GM21528 (cell line): ENCODE data around the gene KCTD15.
"Not testable (repeated sequence)": the region's sequence is repeated elsewhere in the genome, so short reads cannot be mapped to it uniquely, and the experiment has no call there.

Experiments
- ATAC-seq: cut with Tn5 transposase; IDR thresholded peaks from one replicate; pipeline ENCODE4 v1.9.1; 2021; ENCODE audit warnings: mild to moderate bottlenecking, moderate library complexity; ENCODE audit not compliant: unreplicated experiment, low FRiP score

KCTD15 gene

DNA sequence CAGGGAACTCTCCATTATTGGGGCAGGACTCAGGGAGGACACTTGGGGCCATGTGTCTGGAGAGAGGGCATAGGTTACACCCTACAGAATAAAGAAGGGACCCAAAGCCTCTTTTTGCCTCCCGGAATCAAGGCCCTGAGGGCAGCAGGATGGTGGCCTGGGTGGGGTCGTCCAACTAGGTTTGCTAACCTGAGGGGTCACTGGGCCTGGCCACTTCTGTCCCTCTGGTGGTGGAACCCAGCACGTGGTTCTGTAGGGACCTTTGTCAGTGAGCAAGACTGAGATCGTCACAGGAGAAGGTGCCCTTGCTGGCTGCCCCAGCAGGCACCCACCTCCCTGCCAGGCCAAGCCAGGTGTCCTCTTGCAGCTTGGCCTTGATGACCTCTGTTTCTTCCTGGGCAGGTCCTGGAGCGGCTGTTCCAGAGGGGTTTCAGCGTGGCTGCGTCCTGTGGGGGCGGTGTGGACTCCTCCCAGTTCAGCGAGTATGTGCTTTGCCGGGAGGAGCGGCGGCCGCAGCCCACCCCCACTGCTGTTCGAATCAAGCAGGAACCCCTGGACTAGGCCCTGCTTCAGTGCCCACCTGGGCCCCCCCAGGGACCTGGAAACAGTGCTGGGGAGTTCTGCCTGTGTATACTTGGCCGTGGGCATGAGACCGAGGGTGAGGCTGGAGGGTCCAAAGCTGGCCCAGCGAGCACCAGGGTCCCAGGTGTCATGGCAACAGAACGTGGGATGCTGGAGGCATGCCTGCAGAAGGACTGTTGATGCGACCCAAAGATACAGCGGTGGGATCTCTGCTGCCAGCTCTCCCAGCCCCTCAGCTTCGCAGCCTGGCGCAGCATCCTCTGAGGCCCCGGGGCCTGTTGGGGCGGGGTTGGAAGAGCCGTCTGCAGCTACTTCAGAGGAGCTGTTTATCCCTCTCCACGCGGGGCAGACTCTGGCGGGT is 16.0 kb downstream of the KCTD15 start:
- ATAC-seq, result no peak

DNA sequence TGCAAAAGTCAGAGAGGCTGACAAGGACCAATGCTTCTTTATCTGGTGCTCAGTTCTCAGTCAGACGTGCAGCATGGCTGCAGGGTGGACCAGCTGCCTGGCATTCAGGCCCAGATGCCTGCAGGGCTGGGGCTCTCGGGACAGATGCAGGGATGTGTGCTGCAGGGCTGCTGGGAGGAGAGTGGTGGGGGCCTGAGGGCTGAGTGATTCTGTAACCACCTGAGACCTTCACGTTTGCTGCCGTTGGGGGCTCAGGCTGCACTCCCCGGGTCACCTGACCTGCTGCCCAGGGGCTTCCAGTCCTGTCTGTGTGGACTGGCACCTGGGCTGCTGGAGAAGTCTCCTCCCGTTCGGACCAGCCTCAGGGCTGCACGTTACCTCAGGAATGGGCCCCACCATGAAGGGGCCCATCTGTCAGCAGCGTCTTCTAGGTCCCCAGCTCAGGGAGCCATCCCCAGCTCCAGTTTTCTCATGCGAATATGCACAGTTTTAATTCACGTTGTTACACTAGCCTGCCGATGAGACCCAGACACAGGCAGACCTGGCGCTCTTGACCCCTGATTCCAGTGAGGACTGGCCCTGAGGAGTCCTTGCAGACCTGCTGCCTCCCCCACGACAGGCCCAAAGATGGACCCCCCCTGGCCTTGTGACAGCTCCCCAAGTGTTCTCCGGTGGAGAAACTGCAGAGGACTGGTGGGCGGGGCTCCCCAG is 16.9 kb downstream of the KCTD15 start:
- ATAC-seq, result no peak

DNA sequence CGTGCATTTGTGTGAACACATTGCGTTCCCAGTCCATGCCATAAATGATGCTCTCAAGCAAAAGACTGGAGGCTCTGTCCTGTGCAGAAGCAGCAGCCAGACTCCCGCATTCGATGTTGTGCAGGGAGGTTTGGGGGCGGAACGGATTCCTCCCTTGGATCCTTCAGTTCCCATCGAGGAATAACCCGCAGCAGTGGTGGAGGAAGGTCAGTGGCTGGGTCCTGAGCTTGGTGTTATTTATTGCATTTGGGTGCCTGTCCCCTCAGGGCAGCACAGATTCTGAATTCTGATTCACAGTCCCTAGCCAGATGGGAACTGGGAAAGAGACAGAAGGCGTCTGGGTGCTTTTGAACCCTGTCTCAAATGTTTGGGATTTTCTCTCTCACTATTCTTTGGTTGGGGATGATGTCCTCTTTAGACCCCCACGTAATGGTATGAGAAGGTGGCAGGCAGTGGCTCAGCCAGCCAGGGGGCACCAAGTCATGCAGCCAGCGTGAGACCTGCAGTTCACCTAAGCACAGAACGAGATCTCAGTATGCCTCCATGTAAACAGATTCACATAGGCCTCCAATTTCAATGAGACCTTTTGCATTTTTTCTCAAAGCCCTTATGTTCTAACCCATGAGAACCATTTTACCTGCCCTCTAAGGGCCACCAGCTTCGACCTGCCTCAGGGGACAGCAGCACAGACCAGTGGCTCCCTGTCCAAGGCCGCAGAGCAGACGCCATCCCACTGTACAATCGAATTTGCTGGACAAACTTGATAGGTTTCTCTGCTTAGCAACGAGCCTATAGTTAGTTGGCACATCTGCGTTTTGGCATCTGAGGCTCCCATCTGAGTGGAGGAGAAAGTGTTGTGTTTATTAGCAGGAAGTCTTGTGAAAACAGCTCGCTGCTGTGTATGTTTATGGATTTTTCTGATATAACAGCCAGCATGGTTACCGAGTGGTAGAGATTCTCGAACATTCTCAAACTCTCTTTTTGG is 17.8 kb downstream of the KCTD15 start:
- no peak for ATAC-seq

DNA sequence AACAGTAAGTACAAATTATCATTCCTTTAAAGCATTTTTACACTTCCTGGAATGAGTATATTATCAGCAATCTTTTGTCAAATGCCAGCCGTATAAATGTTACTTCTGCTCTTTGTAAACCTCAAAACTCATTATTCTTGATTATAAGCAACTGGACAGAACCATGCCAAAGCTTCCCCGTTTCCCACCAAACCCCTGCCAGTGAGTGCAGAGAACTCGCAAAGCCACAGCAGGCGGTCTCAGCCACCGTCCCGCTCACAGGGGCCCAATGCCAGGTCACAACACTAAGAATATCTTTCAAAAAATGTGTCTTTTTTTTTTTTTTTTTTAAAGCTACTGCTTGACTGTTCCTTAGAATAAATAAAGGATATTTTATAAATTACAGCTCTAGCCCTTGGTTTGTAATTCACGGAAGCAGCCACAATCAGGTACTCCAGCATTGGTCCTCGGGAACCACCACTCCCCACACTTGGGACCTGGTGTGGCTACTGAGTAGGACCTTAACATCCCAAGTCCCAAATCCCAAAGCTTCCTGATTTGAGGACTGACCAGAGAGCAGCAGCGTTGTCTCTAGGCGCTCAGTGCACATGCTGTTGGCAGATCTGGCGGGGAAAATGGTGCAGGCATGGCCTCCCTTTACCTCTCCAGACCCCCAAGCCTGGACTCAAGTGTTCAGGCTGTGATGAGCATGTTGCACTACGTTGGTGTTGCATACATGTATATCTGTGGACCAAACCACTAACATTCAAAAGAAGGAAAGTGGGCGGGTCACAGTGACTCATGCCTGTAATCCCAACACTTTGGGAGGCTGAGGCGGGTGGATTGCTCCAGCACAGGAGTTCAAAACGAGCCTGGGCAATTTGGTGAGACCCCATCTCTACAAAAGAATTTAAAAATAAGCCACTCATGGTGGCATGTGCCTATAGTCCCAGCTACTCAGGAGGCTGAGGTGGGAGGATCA is 19.0 kb downstream of the KCTD15 start:
- no peak for ATAC-seq

DNA sequence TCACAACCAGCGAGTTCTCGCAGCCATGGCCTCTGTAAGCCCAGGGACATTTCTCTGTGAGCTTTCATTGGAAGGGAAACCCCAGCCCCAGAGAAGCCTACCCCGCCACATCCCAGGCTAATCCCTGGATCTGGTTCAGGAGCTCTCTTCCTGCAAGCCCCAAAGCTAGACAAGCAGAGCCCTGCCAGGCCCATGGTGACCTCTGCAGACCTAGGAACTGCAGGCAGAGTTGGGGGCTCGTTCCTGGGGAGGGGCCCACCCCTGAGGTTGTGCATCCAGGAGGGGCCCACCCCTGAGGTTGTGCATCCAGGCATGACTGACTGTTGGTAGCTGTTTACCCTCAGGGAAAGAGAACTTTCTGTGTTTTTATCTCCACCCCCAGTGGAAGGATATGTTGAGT is 21.7 kb downstream of the KCTD15 start:
- no peak for ATAC-seq

DNA sequence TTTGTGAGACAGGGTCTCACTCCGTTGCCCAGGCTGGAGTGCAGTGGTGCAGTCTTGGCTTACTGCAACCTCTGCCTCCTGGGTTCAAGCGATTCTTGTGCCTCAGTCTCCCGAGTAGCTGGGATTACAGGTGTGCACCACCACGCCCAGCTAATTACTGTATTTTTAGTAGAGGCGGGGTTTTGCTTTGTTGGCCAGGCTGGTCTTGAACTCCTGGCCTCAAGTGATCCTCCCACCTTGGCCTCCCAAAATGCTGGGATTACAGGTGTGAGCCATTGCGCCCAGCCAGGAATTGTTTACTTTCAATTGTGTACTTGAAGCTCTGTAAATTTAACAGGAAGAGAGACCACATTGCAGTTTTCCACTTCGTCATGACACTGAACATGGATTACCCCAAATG is 22.4 kb downstream of the KCTD15 start:
- not testable (repeated sequence) for ATAC-seq

DNA sequence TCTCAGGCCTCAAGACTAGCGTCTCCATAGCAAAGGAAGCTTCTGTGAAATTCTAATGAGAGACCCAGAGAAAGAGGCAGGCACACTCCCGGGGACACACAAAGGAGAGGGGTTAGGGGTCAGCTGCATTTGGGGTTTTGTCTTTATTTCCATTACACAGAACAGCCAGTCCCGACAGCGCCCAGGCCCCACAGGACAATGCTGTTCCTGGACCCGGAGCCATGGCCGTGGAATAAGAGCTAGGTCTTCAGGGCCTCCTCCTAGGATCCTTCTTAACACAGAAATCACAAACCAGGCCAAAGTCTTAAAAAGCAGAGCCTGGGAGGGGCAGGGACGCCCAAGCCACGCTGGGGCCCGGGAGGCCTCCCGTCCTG is 22.8 kb downstream of the KCTD15 start:
- ATAC-seq, result no peak

DNA sequence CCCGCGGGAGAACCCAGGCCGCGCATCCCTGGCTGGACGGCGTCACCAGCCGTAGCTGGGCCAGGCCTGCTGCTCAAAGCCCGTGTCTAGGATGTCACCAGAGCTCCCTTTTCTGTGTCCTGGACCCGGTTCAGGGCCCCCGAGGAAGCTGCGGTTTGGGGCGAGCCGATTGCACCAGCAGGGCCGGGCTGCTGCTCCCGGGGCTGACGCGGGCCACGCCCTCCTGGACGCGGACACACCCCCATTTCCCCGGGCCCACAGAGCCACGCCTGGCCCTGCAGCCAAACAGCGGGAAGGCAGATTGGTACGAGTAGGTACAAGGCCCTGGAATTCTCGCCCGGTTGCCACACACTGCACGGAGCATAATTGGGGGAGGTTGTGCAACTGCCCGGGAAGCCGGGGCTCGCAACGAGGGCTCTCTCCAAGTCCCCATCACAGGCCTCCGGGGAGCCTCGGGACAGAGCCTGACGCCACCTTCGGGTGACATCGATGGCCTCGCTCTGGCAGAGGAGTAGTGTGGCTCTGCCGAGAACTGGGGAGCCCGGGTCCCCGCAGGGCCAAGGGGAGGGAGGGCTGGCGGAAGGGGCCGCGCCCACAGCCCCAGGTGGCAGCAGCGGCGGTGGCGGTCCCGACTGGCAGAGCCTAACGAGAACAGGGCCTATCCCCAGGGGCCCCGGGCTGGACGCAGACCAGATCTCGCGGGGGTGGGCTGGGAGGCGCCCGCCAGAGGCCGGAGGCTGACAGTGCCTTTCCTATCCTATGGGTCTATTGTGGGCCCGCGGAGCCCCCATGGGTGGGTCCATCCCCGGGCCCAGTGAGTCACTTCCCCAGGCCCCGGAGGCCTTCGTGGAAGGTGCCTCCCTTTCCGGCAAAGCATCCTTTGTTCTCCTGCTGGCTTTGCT is 23.5 kb downstream of the KCTD15 start:
- ATAC-seq, result no peak

DNA sequence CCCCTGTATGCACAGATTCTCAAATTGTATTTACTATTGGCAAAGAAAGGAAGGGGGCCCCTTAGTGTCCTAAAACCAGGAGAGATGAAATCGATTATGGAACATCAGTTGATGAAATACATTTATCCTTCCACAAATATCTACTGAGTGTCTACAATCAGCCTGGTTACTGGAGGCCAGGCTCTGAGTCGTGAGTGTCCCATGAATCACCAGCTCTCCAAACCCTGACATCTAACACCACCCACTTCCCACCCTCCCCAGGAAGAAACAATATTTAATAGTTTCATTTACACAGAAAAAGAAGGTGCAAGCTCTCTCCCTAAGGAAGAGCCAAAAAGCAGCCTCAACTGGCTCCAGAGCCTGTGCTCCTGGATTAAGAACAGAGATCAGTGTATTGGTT is 25.2 kb downstream of the KCTD15 start:
- no peak for ATAC-seq

DNA sequence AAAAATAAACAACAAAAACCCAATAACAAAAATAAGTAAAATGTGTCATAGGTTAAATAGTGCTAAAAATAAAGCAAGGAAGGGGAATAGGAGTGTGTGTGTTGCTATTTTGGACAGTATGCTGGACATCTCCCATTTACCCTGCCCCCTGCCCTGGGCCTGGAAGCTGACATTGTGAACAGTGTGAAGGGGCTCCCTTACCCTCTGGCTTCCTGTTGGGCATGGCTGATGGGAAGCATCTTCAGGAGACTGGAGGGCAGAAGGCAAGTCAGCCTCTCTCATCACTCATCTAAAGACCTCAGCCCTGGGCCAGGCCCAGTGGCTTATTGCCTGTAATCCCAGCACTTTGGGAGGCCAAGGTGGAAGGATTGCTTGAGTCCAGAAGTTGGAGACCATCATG is 26.7 kb downstream of the KCTD15 start:
- ATAC-seq, result no peak

DNA sequence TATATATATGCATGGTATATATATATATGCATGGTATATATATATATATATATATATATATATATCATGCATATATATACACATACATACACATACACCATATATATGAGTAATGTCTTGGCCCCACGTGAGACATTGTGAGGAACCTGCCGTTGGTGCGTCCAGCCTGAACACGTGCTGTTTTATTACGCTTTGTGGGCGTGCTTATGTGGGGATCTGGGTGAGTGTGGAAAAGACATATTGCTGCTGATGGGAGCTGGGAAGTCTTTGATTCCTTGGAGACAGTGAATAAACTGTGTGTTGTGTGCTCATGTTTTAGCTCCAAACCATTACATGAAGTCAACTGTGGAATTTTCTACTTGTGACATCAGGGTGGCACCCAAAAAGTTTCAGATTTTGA is 28.9 kb downstream of the KCTD15 start:
- no peak for ATAC-seq

DNA sequence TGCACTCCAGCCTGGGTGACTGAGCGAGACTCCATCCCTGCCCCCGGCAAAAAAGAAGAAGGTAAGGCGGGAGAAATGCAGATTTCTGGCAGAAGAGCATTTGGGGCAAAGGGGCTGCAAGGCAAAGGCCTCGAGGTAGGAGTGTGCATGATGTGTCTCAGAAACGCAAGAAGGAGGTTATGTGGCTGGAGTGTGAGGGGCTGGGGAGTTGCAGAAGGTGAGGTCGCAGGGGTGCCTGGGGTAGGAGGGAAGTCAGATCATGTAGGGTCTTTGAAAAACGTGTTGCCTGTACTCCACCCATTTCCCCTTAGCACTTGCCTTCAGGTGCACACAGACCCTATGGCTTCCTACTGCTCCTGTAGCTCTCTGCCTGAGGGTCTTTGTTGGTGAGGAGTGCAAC is 29.9 kb downstream of the KCTD15 start:
- no peak for ATAC-seq

DNA sequence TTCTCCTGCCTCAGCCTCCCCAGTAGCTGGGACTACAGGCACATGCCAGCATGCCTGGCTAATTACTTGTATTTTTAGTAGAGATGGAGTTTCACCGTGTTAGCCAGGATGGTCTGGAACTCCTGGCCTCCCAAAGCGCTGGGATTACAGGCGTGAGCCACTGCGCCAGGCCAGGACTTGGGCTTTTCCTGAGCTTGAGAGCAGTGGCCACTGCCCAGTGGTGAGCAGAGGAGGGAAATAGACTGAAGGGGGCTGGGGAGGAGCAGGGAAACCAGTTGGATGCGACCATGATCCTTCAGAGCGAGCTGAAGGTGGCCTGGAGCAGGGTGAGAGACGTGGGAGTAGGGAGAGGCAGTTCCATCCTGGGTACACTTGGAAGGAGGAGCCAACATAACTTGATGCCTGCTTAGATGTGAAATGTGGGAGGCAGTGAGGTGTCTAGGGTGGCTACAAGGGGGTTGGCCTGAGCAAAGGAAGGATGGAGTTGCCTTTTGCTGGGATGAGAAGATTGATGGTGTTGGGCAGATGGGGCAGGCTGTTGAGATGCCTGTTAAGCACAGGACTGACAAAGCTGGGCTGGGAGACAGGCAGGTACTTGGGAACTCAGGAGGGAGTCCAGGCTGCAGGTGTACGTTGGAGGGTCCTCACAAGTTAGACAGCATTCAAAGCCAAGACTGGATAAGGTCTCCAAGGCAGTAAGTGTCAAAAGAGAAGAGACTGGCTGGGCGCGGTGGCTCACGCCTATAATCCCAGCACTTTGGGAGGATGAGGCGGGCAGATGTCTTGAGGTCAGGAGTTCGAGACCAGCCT is 31.8 kb downstream of the KCTD15 start:
- ATAC-seq, result no peak

DNA sequence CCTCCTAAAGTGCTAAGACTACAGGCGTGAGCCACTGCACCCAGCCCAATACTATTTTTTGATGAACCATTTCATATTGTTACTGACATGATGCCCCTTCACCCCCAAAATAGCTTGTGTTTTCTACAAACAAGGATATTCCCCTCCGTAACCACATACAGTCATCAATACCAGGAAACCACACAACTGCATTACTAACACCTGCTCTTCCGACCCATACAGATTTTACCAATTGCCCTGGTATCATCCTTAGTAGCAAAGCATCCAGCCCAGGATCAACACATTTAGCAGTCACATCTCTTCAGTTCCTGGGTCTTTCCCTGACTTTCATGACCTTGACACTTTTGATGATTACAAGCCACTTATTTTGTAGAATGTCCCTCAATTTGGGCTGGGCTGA is 33.6 kb downstream of the KCTD15 start:
- no peak for ATAC-seq

DNA sequence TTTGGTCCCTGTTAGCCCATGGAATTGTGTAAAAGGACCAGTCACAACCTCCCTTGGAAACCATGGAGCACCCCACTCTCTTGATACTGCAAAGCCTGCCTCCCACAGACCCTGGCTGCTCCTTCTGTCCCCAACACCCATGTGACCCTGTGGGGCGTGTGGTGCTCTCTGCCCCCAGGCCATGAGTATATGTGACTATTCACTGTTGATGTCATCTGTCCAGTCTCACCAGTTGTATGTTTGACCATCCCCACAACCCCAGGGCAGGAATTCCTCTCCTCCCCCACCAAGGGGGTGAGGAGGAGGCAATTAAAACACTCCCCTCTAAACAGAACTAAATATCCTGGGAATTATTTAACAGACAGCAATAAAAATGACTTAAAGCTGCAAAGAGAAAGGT is 35.2 kb downstream of the KCTD15 start:
- ATAC-seq, result no peak

DNA sequence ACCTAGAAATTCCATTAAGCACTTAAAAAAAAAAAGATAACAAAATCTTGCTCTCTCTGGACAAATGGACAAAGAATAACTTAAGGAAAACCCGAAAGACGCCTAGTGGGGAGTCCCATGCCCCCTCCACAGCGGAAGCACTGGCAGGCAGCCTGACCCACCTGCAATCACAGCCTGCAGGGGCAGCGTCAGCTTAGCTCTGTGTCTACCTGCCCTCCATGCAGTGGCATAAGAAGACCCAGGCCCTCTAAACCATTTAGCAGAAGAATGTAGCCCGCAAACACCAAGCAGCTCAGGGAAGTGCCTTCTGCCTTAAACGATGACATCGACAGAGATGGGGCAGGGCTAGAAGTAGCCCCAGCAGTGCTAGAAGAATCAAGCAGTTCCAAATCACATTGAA is 36.0 kb downstream of the KCTD15 start:
- ATAC-seq, result no peak

DNA sequence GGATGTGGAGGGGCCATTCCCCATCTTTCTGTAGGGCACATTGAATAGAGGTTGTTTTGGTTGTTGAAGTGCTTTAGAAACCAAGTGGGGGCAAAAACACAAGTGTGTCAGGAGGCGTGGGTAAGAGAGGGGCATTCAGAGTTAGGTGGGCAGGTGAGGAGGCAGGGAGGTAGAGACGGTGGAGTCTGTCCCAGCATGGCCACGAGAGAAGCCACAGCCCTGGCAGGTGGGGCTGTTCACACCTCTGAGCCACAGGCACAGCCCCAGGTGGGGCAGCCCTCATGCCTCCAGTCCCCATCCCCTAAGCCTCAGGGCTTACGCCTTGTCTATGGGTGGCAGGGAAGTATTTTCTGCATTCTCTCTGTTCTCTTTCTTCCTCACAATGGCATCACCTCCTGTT is 43.7 kb downstream of the KCTD15 start:
- no peak for ATAC-seq

DNA sequence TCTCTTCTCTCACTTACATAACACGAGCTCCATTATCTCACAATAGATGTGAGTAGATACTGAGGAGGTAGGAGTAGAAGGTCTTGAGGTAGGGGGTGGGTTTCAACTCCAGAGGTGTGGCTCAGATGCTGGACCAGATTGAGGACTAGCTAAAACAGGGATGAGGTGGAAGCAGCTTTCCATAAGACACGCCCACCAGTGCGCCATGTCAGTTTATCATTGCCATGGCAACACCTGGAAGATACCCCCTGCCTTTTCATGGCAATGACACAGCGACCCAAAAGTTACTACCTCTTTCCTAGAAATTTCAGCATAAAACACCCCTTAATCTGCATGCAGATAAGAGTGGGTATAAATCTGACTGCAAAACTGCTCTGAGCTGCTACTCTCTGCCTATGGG is 44.1 kb downstream of the KCTD15 start:
- ATAC-seq, result no peak
